Liver (tissue), 9 donors: ENCODE measurements around the gene HOXC11. TPM values are rescaled to one million over a fixed set of nuclear protein-coding genes. Genes with fewer than 3 reads are reported as not detected.

Experiments used
- DNase-seq: peaks from one replicate; pipeline ENCODE4 v3.0.0-alpha.2; 2017; ENCODE audit warnings: low spot score
- H3K27ac ChIP-seq, 2 donors: one replicate each; pipeline ENCODE4 v1.7.0; 2013; ENCODE audit warnings: inconsistent platforms in 2 of 2, low read length in 2 of 2, control low read depth in 1 of 2, low read depth in 1 of 2, mild to moderate bottlenecking in 1 of 2
- H3K27me3 ChIP-seq, 4 donors: one replicate each; pipeline versions ENCODE4 v1.6.1 to v1.7.0; 2013; ENCODE audit warnings: low read length in 3 of 4, inconsistent platforms in 1 of 4, mild to moderate bottlenecking in 1 of 4, moderate library complexity in 1 of 4; ENCODE audit not compliant: control insufficient read depth in 4 of 4, insufficient read depth in 4 of 4
- H3K36me3 ChIP-seq, 4 donors: one replicate each; pipeline versions ENCODE4 v1.6.1 to v1.7.0; 2013; ENCODE audit warnings: low read length in 3 of 4, mild to moderate bottlenecking in 3 of 4, low read depth in 1 of 4, moderate library complexity in 1 of 4; ENCODE audit not compliant: control insufficient read depth in 4 of 4, insufficient read depth in 3 of 4
- H3K4me1 ChIP-seq, 4 donors: one replicate each; pipeline versions ENCODE4 v1.6.1 to v1.7.0; 2013; ENCODE audit warnings: low read length in 3 of 4, mild to moderate bottlenecking in 3 of 4, moderate library complexity in 1 of 4; ENCODE audit not compliant: control insufficient read depth in 4 of 4, insufficient read depth in 4 of 4
- H3K4me3 ChIP-seq, 3 donors: one replicate each; pipeline versions ENCODE4 v1.6.1 to v1.7.0; 2013; ENCODE audit warnings: low read length in 3 of 3, control low read depth in 1 of 3, low read depth in 1 of 3, mild to moderate bottlenecking in 1 of 3
- H3K9ac ChIP-seq, 2 donors: one replicate each; pipeline ENCODE4 v1.7.0; 2013; ENCODE audit warnings: low read length in 2 of 2, mild to moderate bottlenecking in 2 of 2, moderate library complexity in 2 of 2, control low read depth in 1 of 2, low read depth in 1 of 2
- H3K9me3 ChIP-seq, 4 donors: one replicate each; pipeline versions ENCODE4 v1.6.1 to v1.7.0; 2013; ENCODE audit warnings: low read length in 3 of 4; ENCODE audit not compliant: control insufficient read depth in 4 of 4
- EGR1 ChIP-seq, 2 donors: IDR thresholded peaks; 2 replicates each; pipeline ENCODE4 v1.6.1; 2016 to 2018; ENCODE audit warnings: antibody characterized with exemption in 2 of 2, low read depth in 2 of 2
- FOXA1 ChIP-seq: IDR thresholded peaks from 2 replicates; pipeline ENCODE4 v1.6.1; 2016; ENCODE audit warnings: antibody characterized with exemption
- GABPA ChIP-seq, 2 donors: IDR thresholded peaks in 1 of 2; conservative IDR thresholded peaks in 1 of 2; 2 replicates each; pipeline ENCODE4 v1.6.1; 2016; ENCODE audit warnings: antibody characterized with exemption in 2 of 2, mild to moderate bottlenecking in 1 of 2, moderate library complexity in 1 of 2
- HNF4A ChIP-seq, 2 donors: conservative IDR thresholded peaks; 2 replicates each; pipeline ENCODE4 v1.6.1; 2016; ENCODE audit warnings: antibody characterized with exemption in 2 of 2, mild to moderate bottlenecking in 2 of 2
- HNF4G ChIP-seq: IDR thresholded peaks from 2 replicates; pipeline ENCODE4 v1.6.1; 2016; ENCODE audit warnings: antibody characterized with exemption
- MAX ChIP-seq: IDR thresholded peaks from 2 replicates; pipeline ENCODE4 v1.6.1; 2016; ENCODE audit warnings: antibody characterized with exemption
- NR2F2 ChIP-seq: IDR thresholded peaks from 2 replicates; pipeline ENCODE4 v1.6.1; 2016; ENCODE audit warnings: antibody characterized with exemption
- RAD21 ChIP-seq, 2 donors: IDR thresholded peaks; 2 replicates each; pipeline ENCODE4 v1.6.1; 2016; ENCODE audit warnings: antibody characterized with exemption in 2 of 2, mild to moderate bottlenecking in 2 of 2
- REST ChIP-seq: IDR thresholded peaks from 2 replicates; pipeline ENCODE4 v1.6.1; 2016; ENCODE audit warnings: antibody characterized with exemption, mild to moderate bottlenecking
- YY1 ChIP-seq: IDR thresholded peaks from 2 replicates; pipeline ENCODE4 v1.6.1; 2016; ENCODE audit warnings: antibody characterized with exemption, mild to moderate bottlenecking
- WGBS: extraction: QIAGEN DNeasy Blood & Tissue Kit; methylation state at CpG from one replicate; pipeline ENCODE4 v1.1.7; 2013; 5-methylcytosine and 5-hydroxymethylcytosine counted together
- polyA plus RNA-seq, 2 donors: library from polyadenylated mRNA; stranded (reverse) in 1 of 2; unstranded in 1 of 2; fragments of 200-250 nt in 1 of 2; fragments of >200 nt in 1 of 2; fragmentation: Nextera tagmentation in 1 of 2; extraction: Ambion mirVana in 1 of 2; gene quantifications; one replicate each; pipeline versions ENCODE4 v1.2.1 to v1.2.3, GENCODE V29; 2013 to 2015
- total RNA-seq, 2 donors: library from RNA; depleted of rRNA; stranded (reverse); fragments of >200 nt; gene quantifications; one replicate each; pipeline ENCODE4 v1.2.3, GENCODE V29; 2014
- TF ChIP-seq, protein P1 (sequence below): IDR thresholded peaks from 2 replicates; pipeline ENCODE4 v1.6.1; 2016; ENCODE audit warnings: antibody characterized with exemption
- TF ChIP-seq, protein P2 (sequence below): IDR thresholded peaks from 2 replicates; pipeline ENCODE4 v1.6.1; 2016; ENCODE audit warnings: antibody characterized with exemption
- donor health status: healthy.
- donor health status: healthy.
- donor health status: healthy.
- donor health status: healthy.
- donor health status: healthy.

HOXC11 gene
- total and polyA plus RNA-seq, 4 donors, result not detected

DNA sequence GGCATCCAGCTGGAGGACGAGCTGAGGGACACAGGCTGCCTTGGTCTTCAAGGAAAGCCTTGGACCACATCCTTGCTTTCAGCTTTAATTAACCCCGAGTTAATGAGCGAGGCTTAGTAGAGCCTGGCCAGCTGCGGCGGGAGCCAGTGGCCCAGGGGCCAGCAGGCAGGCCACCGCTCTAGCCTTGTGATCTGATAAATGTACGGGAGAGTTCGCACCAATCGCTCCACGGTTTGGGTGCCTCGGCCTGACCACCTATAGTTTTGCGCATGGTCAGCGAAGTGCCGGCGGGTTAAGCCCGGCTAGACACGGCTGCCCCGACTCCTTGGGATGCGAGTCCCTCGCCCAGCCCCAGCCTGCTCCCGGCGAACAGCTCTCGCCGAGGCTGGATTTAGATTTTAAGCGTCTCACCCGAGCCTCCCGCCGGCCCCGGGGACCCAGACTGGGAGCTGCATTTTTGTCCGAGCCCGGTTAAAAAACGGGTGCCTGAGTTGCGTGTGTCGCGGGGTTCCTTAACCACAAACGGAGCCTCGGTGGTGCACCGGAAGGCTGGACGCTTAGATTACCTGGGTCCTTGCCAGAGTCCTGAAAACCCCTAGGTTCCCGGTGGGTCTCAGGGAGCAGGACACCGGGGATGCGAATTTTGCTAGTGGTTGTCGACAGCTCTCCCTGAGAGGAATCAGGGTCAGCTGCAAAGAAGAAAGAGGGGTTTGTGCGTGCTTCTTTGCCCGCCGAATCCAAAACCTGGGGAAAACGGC, 21.2 kb upstream of the HOXC11 start:
- no peak overlapping the region for H3K27ac ChIP-seq
- H3K27me3 ChIP-seq, result peaks cover 9 to 38% (median 25%) of the 10 kb centered on the region in 4 donors
- no peak overlapping the region for H3K4me3 ChIP-seq
- no peak for DNase-seq
- H3K36me3 ChIP-seq, result no peaks in the 10 kb centered on the region
- no peak for TF ChIP-seq HNF4A (conservative IDR thresholded peaks at IDR 0.05)
- no peak for TF ChIP-seq MAX
- no peak for TF ChIP-seq EGR1 (IDR thresholded peaks at IDR 0.05; ENCODE audit: low read depth in 2 of 2)
- TF ChIP-seq HNF4G, result no peak
- TF ChIP-seq NR2F2, result no peak
- no peak for TF ChIP-seq GABPA (IDR thresholded peaks at IDR 0.05 in 1 of 2, conservative IDR thresholded peaks at IDR 0.05 in 1 of 2)
- TF ChIP-seq, protein P1, sequence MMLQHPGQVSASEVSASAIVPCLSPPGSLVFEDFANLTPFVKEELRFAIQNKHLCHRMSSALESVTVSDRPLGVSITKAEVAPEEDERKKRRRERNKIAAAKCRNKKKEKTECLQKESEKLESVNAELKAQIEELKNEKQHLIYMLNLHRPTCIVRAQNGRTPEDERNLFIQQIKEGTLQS, result no peak
- no peak for TF ChIP-seq REST
- TF ChIP-seq RAD21 (IDR thresholded peaks at IDR 0.05), result no peak
- TF ChIP-seq FOXA1, result no peak
- TF ChIP-seq, protein P2, sequence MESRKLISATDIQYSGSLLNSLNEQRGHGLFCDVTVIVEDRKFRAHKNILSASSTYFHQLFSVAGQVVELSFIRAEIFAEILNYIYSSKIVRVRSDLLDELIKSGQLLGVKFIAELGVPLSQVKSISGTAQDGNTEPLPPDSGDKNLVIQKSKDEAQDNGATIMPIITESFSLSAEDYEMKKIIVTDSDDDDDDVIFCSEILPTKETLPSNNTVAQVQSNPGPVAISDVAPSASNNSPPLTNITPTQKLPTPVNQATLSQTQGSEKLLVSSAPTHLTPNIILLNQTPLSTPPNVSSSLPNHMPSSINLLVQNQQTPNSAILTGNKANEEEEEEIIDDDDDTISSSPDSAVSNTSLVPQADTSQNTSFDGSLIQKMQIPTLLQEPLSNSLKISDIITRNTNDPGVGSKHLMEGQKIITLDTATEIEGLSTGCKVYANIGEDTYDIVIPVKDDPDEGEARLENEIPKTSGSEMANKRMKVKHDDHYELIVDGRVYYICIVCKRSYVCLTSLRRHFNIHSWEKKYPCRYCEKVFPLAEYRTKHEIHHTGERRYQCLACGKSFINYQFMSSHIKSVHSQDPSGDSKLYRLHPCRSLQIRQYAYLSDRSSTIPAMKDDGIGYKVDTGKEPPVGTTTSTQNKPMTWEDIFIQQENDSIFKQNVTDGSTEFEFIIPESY, result no peak
- H3K4me1 ChIP-seq, result peaks cover 0 to 2% (median 0%) of the 10 kb centered on the region in 4 donors
- 6% methylated on average over 47 of the region's 47 CpGs for WGBS
- H3K9ac ChIP-seq, result no peak overlapping the region
- H3K9me3 ChIP-seq, result peaks cover 0 to 4% (median 0%) of the 10 kb centered on the region in 4 donors

DNA sequence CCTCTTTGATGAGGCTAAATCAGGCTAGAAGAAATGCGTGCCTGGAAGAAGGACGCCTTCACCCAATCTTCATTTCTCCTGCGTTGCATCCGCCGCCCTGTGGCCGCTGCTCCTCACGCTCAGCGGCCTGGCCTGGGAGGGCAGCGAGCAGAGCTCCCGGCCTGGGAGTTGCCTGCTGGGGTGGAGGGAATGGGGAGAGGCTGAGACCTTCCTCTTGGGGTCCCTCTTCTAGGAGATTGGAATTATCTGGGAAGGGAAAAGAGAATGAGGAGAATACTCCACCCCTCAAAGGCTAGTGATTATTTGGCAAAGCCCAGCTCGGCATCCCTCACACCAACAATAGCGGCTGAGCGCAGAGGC, 20.6 kb upstream of the HOXC11 start:
- peaks cover 0 to 2% (median 0%) of the 10 kb centered on the region in 4 donors for H3K4me1 ChIP-seq
- TF ChIP-seq YY1, result no peak
- H3K9me3 ChIP-seq, result peaks cover 0 to 4% (median 0%) of the 10 kb centered on the region in 4 donors

More for the DNA sequence above, 20.6 kb upstream of the HOXC11 start:
- 8% methylated on average over 13 of the region's 13 CpGs for WGBS
- Histone ChIP-seq H3K27me3 (peaks cover 9 to 40% (median 25%) of the 10 kb centered on the region in 4 donors), H3K4me3 (no peak overlapping the region), H3K27ac (no peak overlapping the region), H3K9ac (no peak overlapping the region), H3K36me3 (no peaks in the 10 kb centered on the region)
- DNase-seq, result no peak
